Measurements from ENCODE around the gene RUVBL1.

GRCh38 chr3:128095222-128095703 lies 28.3 kb downstream of the RUVBL1 start:
- TF ChIP-seq POLR2A (IDR thresholded peaks at IDR 0.05; ENCODE audit: low read depth, low read length) (no peak), POLR2AphosphoS5 (IDR thresholded peaks at IDR 0.05; ENCODE audit: low read depth, low read length) (no peak)

All from GM12892 (cell line).